SK-N-SH treated with all-trans-retinoic acid at 6 μM for 48 hours (cell line): Measurements from ENCODE around the gene SPINK5.

Experiments
- ATAC-seq: fragments of 200-7000 bp; cut with Tn5 transposase; 3 replicates; pipeline ENCODE4 v1.9.1; 2020; ENCODE audit warnings: mild to moderate bottlenecking, moderate library complexity
- ARNTL ChIP-seq: fragments of 450-650 bp; formaldehyde crosslinking; IDR thresholded peaks from 2 replicates; pipeline ENCODE4 v1.5.0; 2020; ENCODE audit warnings: low read depth, mild to moderate bottlenecking, moderate library complexity, borderline replicate concordance
- BACH2 ChIP-seq: fragments of 250-450 bp; sonication (Bioruptor Pico); IDR thresholded peaks from 2 replicates; pipeline ENCODE4 v1.9.0; 2021; ENCODE audit warnings: mild to moderate bottlenecking, borderline replicate concordance
- CREB5 ChIP-seq: fragments of 250-450 bp; sonication (Bioruptor Pico); IDR thresholded peaks from 2 replicates; pipeline ENCODE4 v1.5.1; 2020; ENCODE audit warnings: low read depth, mild to moderate bottlenecking, moderate library complexity
- CSDC2 ChIP-seq: fragments of 250-450 bp; sonication (Bioruptor Pico); IDR thresholded peaks from 2 replicates; pipeline ENCODE4 v1.5.0; 2020; ENCODE audit warnings: mild to moderate bottlenecking, moderate library complexity
- CSRNP3 ChIP-seq: fragments of 250-450 bp; sonication (Bioruptor Pico); IDR thresholded peaks from 2 replicates; pipeline ENCODE4 v1.5.1; 2021; ENCODE audit warnings: mild to moderate bottlenecking, moderate library complexity
- ESRRG ChIP-seq: fragments of 250-450 bp; sonication (Bioruptor Pico); IDR thresholded peaks from 2 replicates; pipeline ENCODE4 v1.6.1; 2021; ENCODE audit warnings: mild to moderate bottlenecking
- GLIS3 ChIP-seq: fragments of 250-450 bp; sonication (Bioruptor Pico); IDR thresholded peaks from 2 replicates; pipeline ENCODE4 v1.5.0; 2020; ENCODE audit warnings: mild to moderate bottlenecking, moderate library complexity
- ISL1 ChIP-seq: fragments of 250-450 bp; sonication (Bioruptor Pico); IDR thresholded peaks from 2 replicates; pipeline ENCODE4 v2.1.2; 2022; ENCODE audit warnings: mild to moderate bottlenecking, moderate library complexity
- OSR1 ChIP-seq: fragments of 250-450 bp; sonication (Bioruptor Pico); IDR thresholded peaks from 2 replicates; pipeline ENCODE4 v1.8.0; 2022; ENCODE audit warnings: moderate library complexity, mild to moderate bottlenecking, inconsistent platforms
- PATZ1 ChIP-seq: fragments of 250-450 bp; sonication (Bioruptor Pico); IDR thresholded peaks from 2 replicates; pipeline ENCODE4 v1.8.0; 2020; ENCODE audit warnings: mild to moderate bottlenecking, moderate library complexity, borderline replicate concordance
- POU6F1 ChIP-seq: fragments of 250-450 bp; sonication (Bioruptor Pico); IDR thresholded peaks from 2 replicates; pipeline ENCODE4 v1.8.0; 2021; ENCODE audit warnings: low read depth, mild to moderate bottlenecking, moderate library complexity, borderline replicate concordance
- PPARA ChIP-seq: fragments of 250-450 bp; sonication (Bioruptor Pico); IDR thresholded peaks from 2 replicates; pipeline ENCODE4 v1.5.0; 2020; ENCODE audit warnings: mild to moderate bottlenecking, borderline replicate concordance
- RARB ChIP-seq: fragments of 250-450 bp; sonication (Bioruptor Pico); IDR thresholded peaks from 2 replicates; pipeline ENCODE4 v1.8.0; 2021; ENCODE audit warnings: mild to moderate bottlenecking, moderate library complexity
- SNAI2 ChIP-seq: fragments of 250-450 bp; sonication (Bioruptor Pico); IDR thresholded peaks from 2 replicates; pipeline ENCODE4 v1.5.0; 2020; ENCODE audit warnings: mild to moderate bottlenecking, moderate library complexity
- TCF4 ChIP-seq: fragments of 250-450 bp; sonication (Bioruptor Pico); IDR thresholded peaks from 2 replicates; pipeline ENCODE4 v1.8.0; 2021; ENCODE audit warnings: mild to moderate bottlenecking, moderate library complexity, borderline replicate concordance
- TOX ChIP-seq: fragments of 250-450 bp; sonication (Bioruptor Pico); IDR thresholded peaks from 2 replicates; pipeline ENCODE4 v1.8.0; 2021; ENCODE audit warnings: mild to moderate bottlenecking, moderate library complexity, borderline replicate concordance
- TSHZ2 ChIP-seq: fragments of 250-450 bp; sonication (Bioruptor Pico); IDR thresholded peaks from 2 replicates; pipeline ENCODE4 v1.5.0; 2020; ENCODE audit warnings: mild to moderate bottlenecking, moderate library complexity
- ZC3H10 ChIP-seq: fragments of 250-450 bp; sonication (Bioruptor Pico); IDR thresholded peaks from 2 replicates; pipeline ENCODE4 v1.5.1; 2021; ENCODE audit warnings: mild to moderate bottlenecking, moderate library complexity
- ZFP30 ChIP-seq: fragments of 450-650 bp; formaldehyde crosslinking; IDR thresholded peaks from 2 replicates; pipeline ENCODE4 v1.5.0; 2022; ENCODE audit warnings: mild to moderate bottlenecking, moderate library complexity
- ZNF565 ChIP-seq: fragments of 450-650 bp; formaldehyde crosslinking; conservative IDR thresholded peaks from 2 replicates; pipeline ENCODE4 v1.5.0; 2020; ENCODE audit warnings: low read depth, mild to moderate bottlenecking, moderate library complexity
- ZNF70 ChIP-seq: fragments of 450-650 bp; formaldehyde crosslinking; IDR thresholded peaks from 2 replicates; pipeline ENCODE4 v1.5.0; 2020; ENCODE audit warnings: mild to moderate bottlenecking, moderate library complexity
- ZNF8 ChIP-seq: fragments of 450-650 bp; formaldehyde crosslinking; IDR thresholded peaks from 2 replicates; pipeline ENCODE4 v1.5.0; 2020; ENCODE audit warnings: mild to moderate bottlenecking, moderate library complexity

The SPINK5 gene

GRCh38 chr5:148085310-148085709, 21.5 kb downstream of the SPINK5 start:
- no peak for ATAC-seq
- TF ChIP-seq ISL1 (CRISPR knock-in tag) (no peak), PPARA (no peak), GLIS3 (no peak), TOX (CRISPR knock-in tag) (no peak), TCF4 (CRISPR knock-in tag) (no peak)

GRCh38 chr5:148085977-148086705, 22.4 kb downstream of the SPINK5 start:
- ATAC-seq = peak; percentile 79
- no peak for TF ChIP-seq RARB (CRISPR knock-in tag)
- TF ChIP-seq TSHZ2 (CRISPR knock-in tag) = no peak
- no peak for TF ChIP-seq CSDC2 (CRISPR knock-in tag)
- no peak for TF ChIP-seq CREB5
- TF ChIP-seq SNAI2 (CRISPR knock-in tag) = no peak
- TF ChIP-seq ARNTL = no peak
- TF ChIP-seq ZNF8 = no peak
- no peak for TF ChIP-seq ISL1 (CRISPR knock-in tag)
- no peak for TF ChIP-seq POU6F1 (CRISPR knock-in tag)
- no peak for TF ChIP-seq BACH2
- TF ChIP-seq ZNF565 (CRISPR knock-in tag) = no peak
- no peak for TF ChIP-seq OSR1
- TF ChIP-seq ZC3H10 (CRISPR knock-in tag) = no peak
- no peak for TF ChIP-seq CSRNP3 (CRISPR knock-in tag)

- no peak for ATAC-seq
- TF ChIP-seq TSHZ2 (CRISPR knock-in tag) = no peak
- no peak for TF ChIP-seq ESRRG
- TF ChIP-seq ZNF70 = no peak
- TF ChIP-seq PPARA = no peak
- no peak for TF ChIP-seq ISL1 (CRISPR knock-in tag)
- no peak; the same call in 1 of the 2 replicates for TF ChIP-seq TCF4 (CRISPR knock-in tag)
- no peak for TF ChIP-seq BACH2
- no peak for TF ChIP-seq ARNTL
- TF ChIP-seq CSRNP3 (CRISPR knock-in tag) = no peak
- TF ChIP-seq GLIS3 = no peak
- TF ChIP-seq ZFP30 (CRISPR knock-in tag) = no peak
- TF ChIP-seq PATZ1 (CRISPR knock-in tag) = no peak
Measured at GRCh38 chr5:148090146-148090772, 26.5 kb downstream of the SPINK5 start.
